Naive thymus-derived CD8-positive, alpha-beta T cell (primary cell): Measurements from ENCODE around the gene SPARCL1. TPM values are rescaled to one million over a fixed set of nuclear protein-coding genes. Genes with fewer than 3 reads are reported as not detected.

Experiments used
- ATAC-seq, 2 donors: fragments of 150-1000 bp; cut with Tn5 transposase in 1 of 2; sonication (Bioruptor Pico), chemical (Tn5 transposase) in 1 of 2; 1 replicate in 1 of 2; 2 replicates in 1 of 2; pipeline ENCODE4 v1.10.0; 2021; ENCODE audit warnings: mild to moderate bottlenecking in 2 of 2, moderate library complexity in 2 of 2
- POLR2A ChIA-PET: fragments of 350-600 bp; sonication (Branson Sonifier 250); formaldehyde crosslinking; loops from one replicate; lab custom pipeline; 2021; ENCODE audit warnings: antibody characterized with exemption; lab: Charles Lee
- DNase-seq, 10 donors: peaks; one replicate each; pipeline versions ENCODE4 v3.0.0 to v3.0.0-alpha.2; 2020 to 2022
- H3K27ac Mint-ChIP-seq, 10 donors: one replicate each; pipeline ENCODE4 v1.8.0; 2020 to 2022; ENCODE audit warnings: mild to moderate bottlenecking in 10 of 10, mixed read lengths in 10 of 10, moderate library complexity in 4 of 10, inconsistent platforms in 1 of 10
- H3K27me3 Mint-ChIP-seq, 5 donors: one replicate each; pipeline ENCODE4 v1.8.0; 2021 to 2022; ENCODE audit warnings: mixed read lengths in 5 of 5
- H3K36me3 Mint-ChIP-seq, 3 donors: one replicate each; pipeline ENCODE4 v1.8.0; 2020 to 2022; ENCODE audit warnings: mixed read lengths in 3 of 3, mild to moderate bottlenecking in 2 of 3, inconsistent platforms in 1 of 3
- H3K4me1 Mint-ChIP-seq, 4 donors: one replicate each; pipeline ENCODE4 v1.8.0; 2021 to 2022; ENCODE audit warnings: mixed read lengths in 4 of 4
- H3K4me3 Mint-ChIP-seq, 10 donors: one replicate each; pipeline ENCODE4 v1.8.0; 2020 to 2022; ENCODE audit warnings: mild to moderate bottlenecking in 10 of 10, mixed read lengths in 10 of 10, moderate library complexity in 6 of 10, inconsistent platforms in 1 of 10
- H3K9me3 Mint-ChIP-seq, 9 donors: one replicate each; pipeline ENCODE4 v1.8.0; 2020 to 2022; ENCODE audit warnings: mixed read lengths in 9 of 9, mild to moderate bottlenecking in 3 of 9, inconsistent platforms in 1 of 9, moderate library complexity in 1 of 9
- polyA plus RNA-seq, 3 donors: library from polyadenylated mRNA; unstranded; fragments of 300-500 nt; fragmentation: Illumina TruSeq; gene quantifications; one replicate each; pipeline ENCODE4 v1.2.3, GENCODE V29; 2021
- total RNA-seq, 8 experiments: library from RNA in 2 of 8; stranded (reverse) in 2 of 8; gene quantifications; one replicate each; pipeline ENCODE4 v1.2.3 and lab custom pipeline; 2021 to 2026

SPARCL1 gene
- total and polyA plus RNA-seq, 5 experiments from 2014 or later, result not detected

GRCh38 chr4:87532109-87532508 lies 2.9 kb upstream of the SPARCL1 start:
- peaks cover 0 to 2% (median 0%) of the 10 kb centered on the region in 9 donors for H3K9me3 Mint-ChIP-seq
- POLR2A ChIA-PET, result no interaction called here

GRCh38 chr4:87531621-87532020 lies 2.4 kb upstream of the SPARCL1 start:
- no peaks in the 10 kb centered on the region for H3K36me3 Mint-ChIP-seq
- no peaks in the 10 kb centered on the region for H3K4me1 Mint-ChIP-seq
- H3K27ac Mint-ChIP-seq, result no peak overlapping the region
- no peak for ATAC-seq
- DNase-seq, result no peak
- no peaks in the 10 kb centered on the region for H3K9me3 Mint-ChIP-seq
- no peaks in the 10 kb centered on the region for H3K27me3 Mint-ChIP-seq
- POLR2A ChIA-PET, result no interaction called here
- H3K4me3 Mint-ChIP-seq, result no peak overlapping the region

More at GRCh38 chr4:87532109-87532508, 2.9 kb upstream of the SPARCL1 start:
- Mint-ChIP-seq H3K4me3 (no peak overlapping the region), H3K27ac (no peak overlapping the region), H3K4me1 (no peaks in the 10 kb centered on the region), H3K27me3 (no peaks in the 10 kb centered on the region), H3K36me3 (no peaks in the 10 kb centered on the region)
- ATAC-seq, result no peak
- no peak for DNase-seq

- Mint-ChIP-seq H3K27me3 (no peaks in the 10 kb centered on the region), H3K27ac (no peak overlapping the region), H3K9me3 (peaks cover 0 to under 1% (median 0%) of the 10 kb centered on the region in 9 donors), H3K36me3 (no peaks in the 10 kb centered on the region), H3K4me1 (no peaks in the 10 kb centered on the region), H3K4me3 (no peak overlapping the region)
- POLR2A ChIA-PET, result no interaction called here
- ATAC-seq (no peak), DNase-seq (no peak)
These were observed 1.7 kb upstream of the SPARCL1 start for GRCh38 chr4:87530868-87531267.

GRCh38 chr4:87530229-87530628 lies 1.1 kb upstream of the SPARCL1 start:
- ATAC-seq, result no peak
- Mint-ChIP-seq H3K4me3 (no peak overlapping the region), H3K36me3 (peaks cover 0 to 5% (median 0%) of the 10 kb centered on the region in 3 donors), H3K4me1 (no peaks in the 10 kb centered on the region), H3K9me3 (peaks cover 0 to 7% (median 0%) of the 10 kb centered on the region in 9 donors), H3K27ac (no peak overlapping the region), H3K27me3 (no peaks in the 10 kb centered on the region)
- DNase-seq, result no peak
- POLR2A ChIA-PET, result no interaction called here

- Mint-ChIP-seq H3K27ac (no peak overlapping the region), H3K36me3 (peaks cover 0 to 20% (median 3%) of the 10 kb centered on the region in 3 donors), H3K4me3 (no peak overlapping the region), H3K27me3 (no peaks in the 10 kb centered on the region), H3K9me3 (peaks cover 0 to 28% (median 13%) of the 10 kb centered on the region in 9 donors), H3K4me1 (no peaks in the 10 kb centered on the region)
- DNase-seq (no peak), ATAC-seq (no peak)
- POLR2A ChIA-PET, result no interaction called here
These were observed 1.6 kb downstream of the SPARCL1 start for GRCh38 chr4:87527431-87528220.

GRCh38 chr4:87525636-87526295 lies 3.4 kb downstream of the SPARCL1 start:
- Mint-ChIP-seq H3K36me3 (peaks cover 0 to 20% (median 3%) of the 10 kb centered on the region in 3 donors), H3K27ac (no peak overlapping the region), H3K4me3 (no peak overlapping the region), H3K9me3 (peaks cover 0 to 28% (median 13%) of the 10 kb centered on the region in 9 donors), H3K27me3 (no peaks in the 10 kb centered on the region), H3K4me1 (no peaks in the 10 kb centered on the region)
- DNase-seq, result no peak
- ATAC-seq, result no peak
- POLR2A ChIA-PET, result no interaction called here

GRCh38 chr4:87524456-87524855 lies 4.7 kb downstream of the SPARCL1 start:
- POLR2A ChIA-PET, result no interaction called here
- Mint-ChIP-seq H3K4me3 (no peak overlapping the region), H3K9me3 (peaks cover 0 to 28% (median 13%) of the 10 kb centered on the region in 9 donors), H3K27me3 (no peaks in the 10 kb centered on the region), H3K27ac (no peak overlapping the region), H3K4me1 (no peaks in the 10 kb centered on the region), H3K36me3 (peaks cover 0 to 20% (median 3%) of the 10 kb centered on the region in 3 donors)
- DNase-seq, result no peak
- no peak for ATAC-seq

- Mint-ChIP-seq H3K9me3 (peaks cover 0 to 28% (median 13%) of the 10 kb centered on the region in 9 donors), H3K27ac (no peak overlapping the region), H3K27me3 (no peaks in the 10 kb centered on the region), H3K36me3 (peaks cover 0 to 20% (median 3%) of the 10 kb centered on the region in 3 donors), H3K4me3 (no peak overlapping the region), H3K4me1 (no peaks in the 10 kb centered on the region)
- ATAC-seq (no peak), DNase-seq (no peak)
- POLR2A ChIA-PET, result no interaction called here
These were observed 5.9 kb downstream of the SPARCL1 start for GRCh38 chr4:87523307-87523706.

GRCh38 chr4:87521757-87522374 lies 7.3 kb downstream of the SPARCL1 start:
- POLR2A ChIA-PET, result no interaction called here
- Mint-ChIP-seq H3K4me1 (no peaks in the 10 kb centered on the region), H3K27ac (no peak overlapping the region), H3K4me3 (no peak overlapping the region), H3K36me3 (peaks cover 0 to 20% (median 3%) of the 10 kb centered on the region in 3 donors), H3K9me3 (peaks cover 0 to 28% (median 13%) of the 10 kb centered on the region in 9 donors), H3K27me3 (peaks cover 0 to 5% (median 0%) of the 10 kb centered on the region in 5 donors)
- no peak for DNase-seq
- ATAC-seq, result no peak

GRCh38 chr4:87521319-87521718 lies 7.9 kb downstream of the SPARCL1 start:
- DNase-seq (no peak), ATAC-seq (no peak)
- Mint-ChIP-seq H3K4me3 (no peak overlapping the region), H3K27ac (no peak overlapping the region), H3K27me3 (peaks cover 0 to 5% (median 0%) of the 10 kb centered on the region in 5 donors), H3K36me3 (peaks cover 0 to 20% (median 3%) of the 10 kb centered on the region in 3 donors), H3K4me1 (no peaks in the 10 kb centered on the region), H3K9me3 (peaks cover 0 to 28% (median 13%) of the 10 kb centered on the region in 9 donors)
- POLR2A ChIA-PET, result no interaction called here

GRCh38 chr4:87517621-87518020 lies 11.6 kb downstream of the SPARCL1 start:
- H3K36me3 Mint-ChIP-seq, result no peaks in the 10 kb centered on the region
- peaks cover 0 to 5% (median 0%) of the 10 kb centered on the region in 5 donors for H3K27me3 Mint-ChIP-seq
- POLR2A ChIA-PET, result no interaction called here
- H3K4me3 Mint-ChIP-seq, result no peak overlapping the region
- H3K4me1 Mint-ChIP-seq, result no peaks in the 10 kb centered on the region
- peaks cover 0 to 3% (median 0%) of the 10 kb centered on the region in 9 donors for H3K9me3 Mint-ChIP-seq
- no peak overlapping the region for H3K27ac Mint-ChIP-seq
- no peak for ATAC-seq
- DNase-seq, result no peak

- DNase-seq (no peak), ATAC-seq (no peak)
- POLR2A ChIA-PET, result no interaction called here
- Mint-ChIP-seq H3K36me3 (no peaks in the 10 kb centered on the region), H3K4me3 (no peak overlapping the region), H3K27me3 (peaks cover 0 to 5% (median 1%) of the 10 kb centered on the region in 5 donors), H3K27ac (no peak overlapping the region), H3K9me3 (no peaks in the 10 kb centered on the region), H3K4me1 (no peaks in the 10 kb centered on the region)
These were observed 12.5 kb downstream of the SPARCL1 start for GRCh38 chr4:87516683-87517082.

GRCh38 chr4:87512400-87512799 lies 16.8 kb downstream of the SPARCL1 start:
- ATAC-seq, result no peak
- H3K27ac Mint-ChIP-seq, result no peak overlapping the region
- H3K4me1 Mint-ChIP-seq, result no peaks in the 10 kb centered on the region
- no peak for DNase-seq
- no peak overlapping the region for H3K4me3 Mint-ChIP-seq
- peaks cover 0 to 7% (median 2%) of the 10 kb centered on the region in 5 donors for H3K27me3 Mint-ChIP-seq
- H3K36me3 Mint-ChIP-seq, result no peaks in the 10 kb centered on the region
- POLR2A ChIA-PET, result no interaction called here
- no peaks in the 10 kb centered on the region for H3K9me3 Mint-ChIP-seq
